HG03103 (cell line): Measurements from ENCODE around the gene KRTAP4-2.
"Not testable (repeated sequence)": the region's sequence is repeated elsewhere in the genome, so short reads cannot be mapped to it uniquely, and the experiment has no call there.

Experiments
- ATAC-seq: cut with Tn5 transposase; IDR thresholded peaks from one replicate; pipeline ENCODE4 v1.9.1; 2021; ENCODE audit warnings: low read depth; ENCODE audit not compliant: unreplicated experiment

The KRTAP4-2 gene

DNA sequence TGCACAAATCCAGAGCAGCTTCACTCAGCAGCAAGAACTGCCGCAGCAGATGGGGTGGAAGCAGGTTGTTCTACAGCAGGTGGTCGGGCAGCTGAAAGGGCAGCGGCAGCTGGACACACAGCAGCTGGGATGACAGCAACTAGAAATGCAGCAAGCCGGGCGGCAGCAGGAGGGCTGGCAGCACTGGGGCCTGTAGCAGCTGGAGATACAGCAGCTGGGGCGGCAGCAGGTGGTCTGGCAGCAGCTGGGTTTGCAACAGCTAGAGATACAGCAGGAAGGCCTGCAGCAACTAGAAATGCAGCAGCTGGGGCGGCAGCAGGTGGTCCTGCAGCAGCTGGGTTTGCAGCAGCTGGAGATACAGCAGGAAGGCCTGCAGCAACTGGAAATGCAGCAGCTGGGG, 10.5 kb downstream of the KRTAP4-2 start:
- ATAC-seq, result no peak

DNA sequence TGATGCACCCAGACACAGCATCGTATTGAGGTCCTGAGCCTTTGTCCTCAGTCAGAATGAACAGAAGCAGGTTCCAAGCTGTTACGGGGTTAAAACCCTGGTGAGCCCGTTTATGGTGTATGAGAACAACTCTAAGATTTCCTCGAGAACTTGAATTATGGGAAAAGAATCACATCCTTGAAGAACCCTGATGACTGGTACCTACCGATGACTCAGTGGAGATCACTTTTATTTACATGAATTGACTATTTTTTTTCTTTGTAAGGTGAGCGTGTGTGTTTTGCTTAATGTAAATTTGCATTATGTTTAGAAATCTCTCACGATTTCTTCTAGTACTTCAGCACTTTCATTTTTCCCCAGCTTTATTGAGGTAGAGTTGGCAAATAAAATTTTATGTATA, 14.2 kb downstream of the KRTAP4-2 start:
- no peak for ATAC-seq

DNA sequence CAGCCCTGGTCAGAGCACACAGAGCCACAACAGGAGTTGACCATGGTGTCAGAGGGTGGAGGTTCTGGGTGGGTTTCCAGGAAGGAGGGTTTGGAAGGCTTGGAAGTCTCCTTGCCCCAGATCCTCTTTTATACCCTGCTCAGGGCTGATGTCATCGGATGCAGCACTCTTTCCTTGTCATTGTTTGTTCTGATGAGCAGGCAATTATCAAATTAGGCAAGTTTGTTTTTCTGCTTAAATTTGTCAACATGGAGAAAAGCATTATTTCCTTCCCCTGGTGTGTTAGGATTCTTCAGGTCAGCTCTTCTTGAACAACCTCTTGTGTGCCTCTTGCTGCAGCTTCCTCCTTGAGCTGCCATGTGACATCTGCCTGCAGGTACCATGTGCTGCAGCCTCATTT, 17.4 kb downstream of the KRTAP4-2 start, which contains the start of gene KRTAP4-4:
KRTAP4-4 (minus strand) TSS at position 101 of the 400 bp plus-strand sequence; CDS start at position 44, 57 bp downstream.
- ATAC-seq, result no peak

DNA sequence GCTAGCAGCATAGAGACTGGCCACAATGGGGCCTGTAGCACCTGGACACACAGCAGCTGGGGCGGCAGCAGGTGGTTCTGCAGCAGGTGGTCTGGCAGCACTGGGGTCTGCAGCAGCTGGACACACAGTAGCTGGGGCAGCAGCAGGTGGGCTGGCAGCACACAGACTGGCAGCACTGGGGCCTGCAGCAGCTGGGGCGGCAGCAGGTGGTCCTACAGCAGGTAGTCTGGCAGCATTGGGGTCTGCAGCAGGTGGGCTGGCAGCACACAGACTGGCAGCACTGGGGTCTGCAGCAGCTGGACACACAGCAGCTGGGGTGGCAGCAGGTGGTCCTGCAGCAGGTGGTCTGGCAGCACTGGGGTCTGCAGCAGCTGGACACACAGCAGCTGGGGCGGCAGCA, 17.8 kb downstream of the KRTAP4-2 start:
- ATAC-seq, result not testable (repeated sequence)

DNA sequence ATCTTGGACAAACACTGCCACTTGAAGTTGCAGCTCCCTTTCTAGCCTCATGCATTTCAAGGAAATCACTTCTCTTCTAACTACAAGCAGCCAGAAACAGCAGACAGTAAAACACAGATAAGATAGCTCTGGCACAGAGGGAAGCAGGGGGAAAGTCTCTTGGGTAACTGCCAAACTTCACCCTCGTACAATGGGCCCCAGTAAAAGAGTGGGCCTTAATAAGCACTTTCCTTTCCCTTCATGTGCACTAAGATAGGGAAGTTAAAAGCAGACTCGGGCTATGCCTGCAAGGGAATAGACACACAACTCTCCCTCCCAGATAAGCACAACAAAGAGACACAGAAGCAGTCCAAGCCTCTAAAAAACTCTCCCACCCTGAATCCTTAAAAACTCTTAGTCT, 24.2 kb downstream of the KRTAP4-2 start:
- ATAC-seq, result no peak

DNA sequence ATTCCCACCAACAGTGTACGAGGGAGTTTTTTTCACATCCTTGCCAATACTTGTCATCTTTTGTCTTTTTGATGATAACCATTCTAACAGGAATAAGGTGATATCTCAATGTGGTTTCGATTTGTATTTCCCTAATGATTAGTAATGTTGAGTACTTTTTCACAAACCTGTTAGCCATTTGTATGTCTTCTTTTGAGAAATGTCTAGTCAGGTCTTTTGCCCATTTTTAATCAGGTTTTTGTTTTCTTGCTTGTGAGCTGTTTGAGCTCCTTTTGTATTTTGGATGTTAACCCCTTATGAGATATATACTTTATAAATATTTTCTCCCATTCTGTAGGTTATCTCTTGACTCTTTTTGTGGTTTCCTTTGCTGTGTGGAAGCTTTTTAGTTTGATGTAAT, 26.5 kb downstream of the KRTAP4-2 start:
- no peak for ATAC-seq

DNA sequence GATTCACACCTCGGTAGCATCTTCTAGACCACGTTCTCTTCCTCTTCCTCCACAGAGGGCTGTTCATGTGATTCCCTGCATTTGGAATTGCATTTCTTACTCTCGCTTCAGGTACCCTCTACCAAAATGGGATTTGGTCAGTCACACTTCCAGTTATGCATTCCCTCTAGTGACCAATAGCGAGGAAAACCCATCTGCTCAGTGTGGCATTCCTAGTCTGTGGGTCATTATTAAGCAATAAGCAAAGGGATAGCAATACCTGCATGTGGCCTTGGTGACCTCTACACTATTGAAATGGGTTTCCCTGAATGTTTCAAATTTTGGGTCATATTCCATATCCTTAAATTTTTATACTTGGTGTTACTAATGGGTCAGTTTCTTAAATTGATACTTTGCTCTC, 28.0 kb downstream of the KRTAP4-2 start:
- ATAC-seq, result no peak

DNA sequence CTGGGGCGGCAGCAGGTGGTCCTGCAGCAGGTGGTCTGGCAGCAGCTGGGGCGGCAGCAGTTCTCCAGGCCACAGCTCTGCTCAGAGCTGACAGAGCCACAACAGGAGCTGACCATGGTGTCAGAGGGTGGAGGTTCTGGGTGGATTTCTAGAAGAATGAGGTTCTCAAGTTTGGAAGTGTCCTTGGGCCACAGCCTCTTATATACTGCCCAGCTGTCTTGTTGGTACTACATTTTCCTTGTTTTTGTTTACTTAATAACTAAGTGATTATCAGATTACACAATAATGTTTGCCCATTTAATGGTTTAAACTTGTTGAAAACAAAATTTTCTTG, 28.4 kb downstream of the KRTAP4-2 start, which contains the start of gene KRTAP4-5:
KRTAP4-5 (minus strand) TSS at position 174 of the 334 bp plus-strand sequence; CDS start at position 116, 58 bp downstream.
- no peak for ATAC-seq

DNA sequence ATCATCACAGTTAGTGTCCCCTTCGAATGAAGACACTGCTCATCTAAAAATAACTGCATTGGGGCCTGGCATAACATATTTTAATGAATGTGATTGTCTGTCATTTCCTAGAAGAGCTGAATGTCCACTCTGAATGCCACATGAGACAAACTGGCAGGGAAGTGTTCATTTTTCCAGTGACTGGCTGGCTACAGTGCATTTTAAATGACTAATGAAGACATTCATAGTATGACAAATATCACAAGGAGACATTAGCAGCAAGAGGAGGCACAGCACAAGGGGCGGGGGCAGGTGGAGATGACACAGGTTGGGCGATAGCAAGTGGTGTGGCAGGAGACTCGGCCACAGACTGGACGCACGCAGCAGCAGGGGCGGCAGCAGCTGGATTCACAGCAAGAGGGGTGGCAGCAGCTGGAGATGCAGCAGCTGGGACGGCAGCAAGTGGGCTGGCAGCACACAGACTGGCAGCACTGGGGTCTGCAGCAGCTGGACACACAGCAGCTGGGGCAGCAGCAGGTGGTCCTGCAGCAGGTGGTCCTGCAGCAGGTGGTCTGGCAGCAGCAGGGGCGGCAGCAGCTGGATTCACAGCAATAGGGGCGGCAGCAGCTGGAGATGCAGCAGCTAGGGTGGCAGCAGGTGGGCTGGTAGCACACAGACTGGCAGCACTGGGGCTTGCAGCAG, 28.9 kb downstream of the KRTAP4-2 start:
- ATAC-seq, result not testable (repeated sequence)

DNA sequence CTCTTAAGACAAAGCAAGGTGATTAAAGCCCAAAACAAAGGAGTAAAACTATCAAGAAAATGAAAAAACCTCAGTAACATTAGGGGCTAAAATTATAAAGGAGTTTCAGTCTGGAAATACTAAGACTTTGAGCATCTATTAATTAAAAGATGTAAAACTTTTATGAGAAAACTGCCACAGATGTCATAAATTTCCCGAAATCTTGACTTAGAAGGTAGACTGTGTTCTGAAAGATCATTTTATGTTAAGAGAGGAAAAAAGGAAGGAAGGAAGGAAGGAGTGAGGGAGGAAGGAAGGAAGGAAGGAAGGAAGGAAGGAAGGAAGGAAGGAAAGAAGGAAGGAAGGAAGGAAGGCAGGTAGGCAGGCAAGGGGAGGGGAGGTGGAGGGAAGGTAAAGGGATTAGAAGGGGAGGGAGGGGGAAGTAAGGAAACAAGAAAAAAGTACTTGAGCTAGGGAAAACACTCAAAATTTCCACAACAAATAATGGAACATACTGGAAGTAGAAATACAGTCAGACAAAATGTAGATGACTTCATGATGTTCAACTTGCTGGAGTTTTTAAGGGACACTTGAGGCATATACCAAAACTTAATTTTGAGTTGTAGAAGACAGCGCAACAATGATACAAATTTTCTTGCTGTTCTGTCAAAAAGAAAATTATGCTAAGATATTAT, 30.4 kb downstream of the KRTAP4-2 start:
- no peak for ATAC-seq

DNA sequence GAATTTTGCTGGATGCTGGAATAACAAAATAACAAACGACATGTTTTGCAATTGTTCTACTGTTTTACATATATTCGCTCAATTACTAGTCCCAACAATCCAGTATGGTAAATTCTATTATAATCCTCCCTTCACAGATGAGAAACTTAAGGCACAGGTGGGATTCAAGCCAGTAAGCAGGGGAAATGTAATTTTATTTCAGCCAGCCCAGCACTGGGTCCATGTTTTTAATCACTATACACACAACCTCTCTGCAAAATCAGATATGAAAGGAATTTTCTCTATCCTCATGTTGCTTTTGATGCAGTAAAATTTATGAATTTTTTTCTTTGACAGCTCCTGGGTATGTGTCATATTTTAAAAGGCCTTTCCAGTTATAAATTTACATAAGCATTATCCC, 32.8 kb downstream of the KRTAP4-2 start:
- no peak for ATAC-seq

DNA sequence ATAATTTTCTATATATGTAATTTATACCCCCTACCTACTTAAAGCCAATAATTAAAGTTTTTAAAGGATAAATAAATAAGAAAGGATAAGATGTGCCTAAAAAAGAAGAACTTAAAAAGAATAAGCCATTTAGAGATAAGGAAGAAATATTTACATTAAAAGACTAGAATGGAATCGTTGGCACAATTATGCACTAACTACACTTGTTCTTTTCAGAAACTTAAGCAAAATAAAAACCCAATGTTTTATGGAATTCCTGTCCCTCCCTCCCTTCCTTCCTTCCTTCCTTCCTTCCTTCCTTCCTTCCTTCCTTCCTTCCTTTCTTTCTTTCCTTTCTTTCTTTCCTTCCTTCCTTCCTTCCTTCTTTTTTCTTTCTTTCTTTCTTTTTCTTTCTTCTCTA, 33.2 kb downstream of the KRTAP4-2 start:
- ATAC-seq, result no peak

DNA sequence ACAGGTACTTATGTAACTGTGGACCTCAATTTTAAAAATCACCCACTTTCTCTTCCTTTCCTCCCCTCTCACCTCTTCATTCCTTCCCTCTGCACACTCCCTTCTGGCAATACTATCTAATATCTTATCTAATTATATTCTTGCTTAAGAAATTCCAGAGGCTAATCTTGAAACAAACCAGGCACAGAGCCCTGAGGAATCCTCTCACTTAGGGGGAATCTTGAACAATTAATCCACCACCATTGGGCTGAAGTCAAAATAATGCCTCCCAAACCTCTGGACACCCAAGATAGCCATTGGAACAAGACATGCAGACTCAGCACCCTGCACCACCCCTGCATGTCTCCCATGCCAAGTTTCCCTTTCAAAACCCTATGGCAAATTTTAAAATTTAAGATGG, 36.7 kb downstream of the KRTAP4-2 start:
- ATAC-seq, result no peak

DNA sequence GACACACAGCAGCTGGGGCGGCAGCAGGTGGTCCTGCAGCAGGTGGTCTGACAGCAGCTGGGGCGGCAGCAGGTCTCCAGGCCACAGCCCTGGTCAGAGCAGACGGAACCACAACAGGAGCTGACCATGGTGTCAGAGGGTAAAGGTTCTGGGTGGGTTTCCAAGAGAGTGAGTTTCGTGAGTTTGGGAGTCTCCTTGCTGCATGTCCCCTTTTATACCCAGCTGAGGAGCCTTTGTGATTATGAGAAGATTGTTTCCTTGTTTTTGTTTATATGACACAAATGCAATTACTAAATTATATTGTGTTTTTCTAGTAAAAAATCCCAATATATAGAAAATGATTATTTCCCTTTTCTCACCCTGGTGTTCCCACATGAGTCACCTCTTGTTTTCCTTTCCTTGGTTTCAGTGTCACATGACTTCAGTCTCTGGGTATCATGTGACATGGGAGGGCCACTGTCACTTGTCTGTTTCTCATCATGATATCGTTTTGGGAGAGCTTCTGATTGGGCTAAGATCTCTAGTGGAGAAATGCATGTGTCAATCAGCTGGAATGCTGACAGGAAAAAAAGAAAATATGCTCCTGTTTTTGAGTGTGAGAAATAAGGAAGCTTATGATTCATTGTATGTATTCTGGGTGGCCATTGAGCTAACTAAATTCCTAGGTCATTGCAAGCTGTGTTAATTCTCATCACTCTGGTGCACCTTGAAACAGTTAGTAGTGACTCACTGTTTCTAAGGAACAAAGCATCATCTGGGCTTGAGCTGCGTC, 37.5 kb downstream of the KRTAP4-2 start, which contains the start of gene KRTAP4-6:
KRTAP4-6 (minus strand) TSS at position 185 of the 772 bp plus-strand sequence; CDS start at position 128, 57 bp downstream.
- ATAC-seq, result no peak

DNA sequence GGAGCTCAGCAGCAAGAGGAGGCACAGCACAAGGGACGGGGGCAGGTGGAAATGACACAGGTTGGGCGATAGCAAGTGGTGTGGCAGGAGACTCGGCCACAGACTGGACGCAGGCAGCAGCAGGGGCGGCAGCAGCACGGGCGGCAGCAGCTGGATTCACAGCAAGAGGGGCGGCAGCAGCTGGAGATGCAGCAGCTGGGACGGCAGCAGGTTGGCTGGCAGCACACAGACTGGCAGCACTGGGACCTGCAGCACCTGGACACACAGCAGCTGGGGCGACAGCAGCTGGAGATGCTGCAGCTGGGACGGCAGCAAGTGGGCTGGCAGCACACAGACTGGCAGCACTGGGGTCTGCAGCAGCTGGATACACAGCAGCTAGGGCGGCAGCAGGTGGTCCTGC, 38.2 kb downstream of the KRTAP4-2 start:
- ATAC-seq, result not testable (repeated sequence)

DNA sequence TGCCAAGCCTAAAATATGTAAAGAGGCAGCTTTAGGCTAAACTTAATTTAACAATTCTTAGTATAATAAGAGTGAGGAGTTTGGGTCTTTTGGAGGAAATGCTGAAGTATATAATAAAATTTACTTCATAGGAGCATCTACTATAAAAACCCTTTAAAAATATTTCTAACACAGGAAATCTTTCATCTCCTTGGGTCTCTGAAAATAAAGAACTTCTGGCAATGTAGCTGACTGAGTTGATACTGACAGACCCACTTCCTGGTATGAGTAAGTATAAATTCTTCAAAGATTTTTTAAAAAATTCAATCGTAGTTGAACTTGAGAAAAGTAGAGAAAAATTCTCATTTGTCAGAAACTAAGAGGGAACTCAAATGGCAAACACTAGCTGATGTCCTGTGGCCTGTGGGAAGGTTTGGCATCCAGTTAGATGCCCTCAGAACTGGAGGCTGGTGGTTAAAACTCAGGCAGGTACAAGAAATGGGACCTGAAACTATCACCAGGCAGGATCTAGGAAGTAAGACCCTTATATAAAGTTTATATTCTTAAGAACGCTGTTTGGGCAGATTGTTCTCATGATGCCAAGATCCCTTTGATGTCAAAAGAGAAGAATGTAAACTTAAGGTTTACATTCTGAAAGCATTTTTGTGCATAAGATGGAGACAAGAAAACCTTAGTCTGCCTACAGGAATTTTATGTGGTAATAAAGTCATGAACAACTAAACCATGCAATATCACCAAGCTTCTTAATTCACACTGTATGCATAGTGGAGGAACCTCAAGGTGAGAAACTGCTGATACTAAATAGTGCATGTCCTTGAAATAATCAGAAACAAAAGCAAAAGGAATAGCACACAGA, 43.9 kb downstream of the KRTAP4-2 start:
- no peak for ATAC-seq

DNA sequence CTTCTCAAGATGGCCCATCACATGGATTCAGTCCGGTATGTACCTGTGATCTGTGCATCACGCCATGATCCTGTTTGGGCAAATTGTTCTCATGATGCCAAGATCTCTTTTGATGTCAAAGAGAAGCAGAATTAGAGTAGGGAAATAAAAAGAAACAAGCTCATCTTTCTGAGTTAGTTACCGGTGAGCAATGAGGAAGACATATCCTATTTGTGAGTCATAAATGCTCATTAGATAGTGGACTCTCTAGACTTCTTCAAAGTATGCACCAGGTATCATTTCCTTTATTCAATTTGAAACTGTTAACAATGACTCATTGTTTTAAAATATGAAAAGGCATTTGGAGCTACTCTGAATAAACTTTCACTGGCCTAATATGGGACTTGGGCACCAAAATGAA, 46.0 kb downstream of the KRTAP4-2 start:
- ATAC-seq, result no peak
